Naive thymus-derived CD8-positive, alpha-beta T cell (primary cell): Measurements from ENCODE around the gene PPM1A. TPM values are rescaled to one million over a fixed set of nuclear protein-coding genes. Genes with fewer than 3 reads are reported as not detected.

Source experiments
- ATAC-seq, 2 donors: fragments of 150-1000 bp; cut with Tn5 transposase in 1 of 2; sonication (Bioruptor Pico), chemical (Tn5 transposase) in 1 of 2; 1 replicate in 1 of 2; 2 replicates in 1 of 2; pipeline ENCODE4 v1.10.0; 2021; ENCODE audit warnings: mild to moderate bottlenecking in 2 of 2, moderate library complexity in 2 of 2
- POLR2A ChIA-PET: fragments of 350-600 bp; sonication (Branson Sonifier 250); formaldehyde crosslinking; loops from one replicate; lab custom pipeline; 2021; ENCODE audit warnings: antibody characterized with exemption; lab: Charles Lee
- DNase-seq, 10 donors: peaks; one replicate each; pipeline versions ENCODE4 v3.0.0 to v3.0.0-alpha.2; 2020 to 2022
- H3K27ac Mint-ChIP-seq, 10 donors: one replicate each; pipeline ENCODE4 v1.8.0; 2020 to 2022; ENCODE audit warnings: mild to moderate bottlenecking in 10 of 10, mixed read lengths in 10 of 10, moderate library complexity in 4 of 10, inconsistent platforms in 1 of 10
- H3K27me3 Mint-ChIP-seq, 5 donors: one replicate each; pipeline ENCODE4 v1.8.0; 2021 to 2022; ENCODE audit warnings: mixed read lengths in 5 of 5
- H3K36me3 Mint-ChIP-seq, 3 donors: one replicate each; pipeline ENCODE4 v1.8.0; 2020 to 2022; ENCODE audit warnings: mixed read lengths in 3 of 3, mild to moderate bottlenecking in 2 of 3, inconsistent platforms in 1 of 3
- H3K4me1 Mint-ChIP-seq, 4 donors: one replicate each; pipeline ENCODE4 v1.8.0; 2021 to 2022; ENCODE audit warnings: mixed read lengths in 4 of 4
- H3K4me3 Mint-ChIP-seq, 10 donors: one replicate each; pipeline ENCODE4 v1.8.0; 2020 to 2022; ENCODE audit warnings: mild to moderate bottlenecking in 10 of 10, mixed read lengths in 10 of 10, moderate library complexity in 6 of 10, inconsistent platforms in 1 of 10
- H3K9me3 Mint-ChIP-seq, 9 donors: one replicate each; pipeline ENCODE4 v1.8.0; 2020 to 2022; ENCODE audit warnings: mixed read lengths in 9 of 9, mild to moderate bottlenecking in 3 of 9, inconsistent platforms in 1 of 9, moderate library complexity in 1 of 9
- polyA plus RNA-seq, 3 donors: library from polyadenylated mRNA; unstranded; fragments of 300-500 nt; fragmentation: Illumina TruSeq; gene quantifications; one replicate each; pipeline ENCODE4 v1.2.3, GENCODE V29; 2021
- total RNA-seq, 8 experiments: library from RNA in 2 of 8; stranded (reverse) in 2 of 8; gene quantifications; one replicate each; pipeline ENCODE4 v1.2.3 and lab custom pipeline; 2021 to 2026

The PPM1A gene
- total and polyA plus RNA-seq, 5 experiments from 2014 or later = 15.0 to 48.3 (median 18.0) TPM

GRCh38 chr14:60250257-60251035, 1.4 kb downstream of the PPM1A start:
- peak overlapping the region in 9 of 10 donors; percentile 71 to 90 (median 86) for H3K27ac Mint-ChIP-seq

GRCh38 chr14:60251877-60252276, 2.9 kb downstream of the PPM1A start:
- POLR2A ChIA-PET = interaction anchor here (0.7 to 1.4 kb wide), 2 partner anchors 51 to 86 kb away, joined by 3 read pairs; partner anchors contain the start of gene DHRS7
- Mint-ChIP-seq H3K4me3 (peak overlapping the region; percentile 30 to 94 (median 56)), H3K9me3 (no peaks in the 10 kb centered on the region), H3K36me3 (no peaks in the 10 kb centered on the region), H3K27me3 (peaks cover 0 to 3% (median 0%) of the 10 kb centered on the region in 5 donors), H3K4me1 (peaks cover 39 to 79% (median 66%) of the 10 kb centered on the region in 4 donors), H3K27ac (peak overlapping the region in 7 of 10 donors; percentile 2 to 39 (median 10))
- DNase-seq = no peak
- no peak for ATAC-seq

More at GRCh38 chr14:60250257-60251035, 1.4 kb downstream of the PPM1A start:
- DNase-seq (no peak), ATAC-seq (no peak)
- Mint-ChIP-seq H3K27me3 (peaks cover 0 to 3% (median 0%) of the 10 kb centered on the region in 5 donors), H3K9me3 (no peaks in the 10 kb centered on the region), H3K36me3 (no peaks in the 10 kb centered on the region), H3K4me3 (peak overlapping the region; percentile 78 to 94 (median 90)), H3K4me1 (peaks cover 37 to 72% (median 58%) of the 10 kb centered on the region in 4 donors)
- POLR2A ChIA-PET = interaction anchor here (0.8 kb wide), 1 partner anchor 24 kb away, joined by 3 read pairs; no protein-coding TSS in a partner anchor

GRCh38 chr14:60252630-60253029, 3.6 kb downstream of the PPM1A start:
- Mint-ChIP-seq H3K36me3 (no peaks in the 10 kb centered on the region), H3K4me3 (peak overlapping the region in 2 of 10 donors; percentile 88 to 94), H3K4me1 (peaks cover 38 to 74% (median 64%) of the 10 kb centered on the region in 4 donors), H3K27me3 (peaks cover 0 to 3% (median 0%) of the 10 kb centered on the region in 5 donors), H3K9me3 (no peaks in the 10 kb centered on the region), H3K27ac (no peak overlapping the region)
- POLR2A ChIA-PET = interaction anchor here (1.4 kb wide), 1 partner anchor 87 kb away, joined by 3 read pairs; the partner anchor contains the start of gene DHRS7
- DNase-seq (no peak), ATAC-seq (no peak)

- H3K27ac Mint-ChIP-seq = no peak overlapping the region
- H3K36me3 Mint-ChIP-seq = no peaks in the 10 kb centered on the region
- no peak overlapping the region for H3K4me3 Mint-ChIP-seq
- POLR2A ChIA-PET = interaction anchor here (0.8 kb wide), 1 partner anchor 163 kb away, joined by 5 read pairs; no protein-coding TSS in a partner anchor
- no peak for DNase-seq
- no peaks in the 10 kb centered on the region for H3K9me3 Mint-ChIP-seq
- H3K4me1 Mint-ChIP-seq = peaks cover 29 to 72% (median 69%) of the 10 kb centered on the region in 4 donors
- peaks cover 0 to 1% (median 0%) of the 10 kb centered on the region in 5 donors for H3K27me3 Mint-ChIP-seq
- ATAC-seq = no peak
Observed at GRCh38 chr14:60253649-60254048, 4.6 kb downstream of the PPM1A start.

- H3K4me1 Mint-ChIP-seq = peaks cover 29 to 78% (median 72%) of the 10 kb centered on the region in 4 donors
- peak overlapping the region in 3 of 10 donors; percentile 2 to 8 (median 4) for H3K4me3 Mint-ChIP-seq
- H3K27me3 Mint-ChIP-seq = no peaks in the 10 kb centered on the region
- no peaks in the 10 kb centered on the region for H3K9me3 Mint-ChIP-seq
- DNase-seq = no peak
- H3K36me3 Mint-ChIP-seq = no peaks in the 10 kb centered on the region
- no peak for ATAC-seq
- no peak overlapping the region for H3K27ac Mint-ChIP-seq
- POLR2A ChIA-PET = interaction anchor here (0.8 kb wide), 1 partner anchor 163 kb away, joined by 5 read pairs; no protein-coding TSS in a partner anchor
Observed at GRCh38 chr14:60254176-60254575, 5.2 kb downstream of the PPM1A start.

- Mint-ChIP-seq H3K36me3 (peaks cover 0 to 4% (median 0%) of the 10 kb centered on the region in 3 donors), H3K9me3 (peaks cover 0 to 2% (median 0%) of the 10 kb centered on the region in 9 donors), H3K27me3 (no peaks in the 10 kb centered on the region), H3K27ac (no peak overlapping the region), H3K4me3 (no peak overlapping the region), H3K4me1 (peaks cover 26 to 76% (median 63%) of the 10 kb centered on the region in 4 donors)
- no peak for DNase-seq
- POLR2A ChIA-PET = interaction anchor here (1.0 kb wide), 1 partner anchor 10 kb away, joined by 3 read pairs; no protein-coding TSS in a partner anchor
- ATAC-seq = peak; percentile 33 to 53
Observed at GRCh38 chr14:60257865-60258264, 8.8 kb downstream of the PPM1A start.

GRCh38 chr14:60265163-60265562, 16.1 kb downstream of the PPM1A start:
- Mint-ChIP-seq H3K36me3 (peaks cover 11 to 25% (median 15%) of the 10 kb centered on the region in 3 donors), H3K9me3 (peaks cover 0 to 16% (median 9%) of the 10 kb centered on the region in 9 donors), H3K27me3 (no peaks in the 10 kb centered on the region), H3K4me1 (peaks cover 12 to 42% (median 35%) of the 10 kb centered on the region in 4 donors), H3K27ac (peak overlapping the region in 3 of 10 donors; percentile 5 to 46 (median 9)), H3K4me3 (no peak overlapping the region)
- ATAC-seq (no peak), DNase-seq (no peak)
- POLR2A ChIA-PET = no interaction called here

- H3K27ac Mint-ChIP-seq = no peak overlapping the region
- DNase-seq (peak in 3 of 10 donors; percentile 13 to 35 (median 24)), ATAC-seq (peak; percentile 46 to 63)
- no peaks in the 10 kb centered on the region for H3K27me3 Mint-ChIP-seq
- POLR2A ChIA-PET = interaction anchor here (0.9 to 1.4 kb wide), 2 partner anchors 17 to 65 kb away, joined by 4 to 5 read pairs; partner anchors contain the start of gene PPM1A
- peaks cover 15 to 27% (median 17%) of the 10 kb centered on the region in 3 donors for H3K36me3 Mint-ChIP-seq
- H3K9me3 Mint-ChIP-seq = peaks cover 0 to 16% (median 9%) of the 10 kb centered on the region in 9 donors
- peaks cover 10 to 41% (median 32%) of the 10 kb centered on the region in 4 donors for H3K4me1 Mint-ChIP-seq
- H3K4me3 Mint-ChIP-seq = no peak overlapping the region
Observed at GRCh38 chr14:60266021-60266937, 17.3 kb downstream of the PPM1A start.

- Mint-ChIP-seq H3K9me3 (peaks cover 0 to 4% (median 0%) of the 10 kb centered on the region in 9 donors), H3K27me3 (no peaks in the 10 kb centered on the region), H3K4me3 (peak overlapping the region in 5 of 10 donors; percentile 15 to 31 (median 22)), H3K36me3 (peaks cover 0 to 19% (median 6%) of the 10 kb centered on the region in 3 donors), H3K4me1 (peaks cover 26 to 74% (median 65%) of the 10 kb centered on the region in 4 donors), H3K27ac (no peak overlapping the region)
- POLR2A ChIA-PET = no interaction called here
- no peak for DNase-seq
- no peak for ATAC-seq
Observed at GRCh38 chr14:60272177-60272576, 23.2 kb downstream of the PPM1A start.

GRCh38 chr14:60273956-60274355, 24.9 kb downstream of the PPM1A start:
- Mint-ChIP-seq H3K36me3 (peaks cover 0 to 27% (median 11%) of the 10 kb centered on the region in 3 donors), H3K27me3 (no peaks in the 10 kb centered on the region), H3K9me3 (peaks cover 0 to 4% (median 0%) of the 10 kb centered on the region in 9 donors), H3K4me3 (peak overlapping the region in 4 of 10 donors; percentile 7 to 50 (median 18)), H3K27ac (peak overlapping the region in 3 of 10 donors; percentile 13 to 29 (median 22)), H3K4me1 (peaks cover 37 to 76% (median 70%) of the 10 kb centered on the region in 4 donors)
- ATAC-seq = no peak
- POLR2A ChIA-PET = no interaction called here
- no peak for DNase-seq

- Mint-ChIP-seq H3K9me3 (peaks cover 0 to 4% (median 0%) of the 10 kb centered on the region in 9 donors), H3K27me3 (no peaks in the 10 kb centered on the region), H3K27ac (peak overlapping the region in 2 of 10 donors; percentile 29 to 36), H3K36me3 (peaks cover 0 to 27% (median 13%) of the 10 kb centered on the region in 3 donors), H3K4me3 (peak overlapping the region in 1 of 10 donors; percentile 24), H3K4me1 (peaks cover 37 to 74% (median 69%) of the 10 kb centered on the region in 4 donors)
- POLR2A ChIA-PET = interaction anchor here (1.0 kb wide), 1 partner anchor 24 kb away, joined by 3 read pairs; no protein-coding TSS in a partner anchor
- ATAC-seq (no peak), DNase-seq (no peak)
Observed at GRCh38 chr14:60274448-60274847, 25.4 kb downstream of the PPM1A start.
